Hematopoietic multipotent progenitor cell treated with erythropoietin and hydrocortisone succinate and interleukin-3 and kit ligand, for 15 days (in vitro differentiated cells): ENCODE measurements around the gene ITGB3.

Experiments
- DNase-seq: peaks from one replicate; pipeline ENCODE4 v3.0.0-alpha.2; 2015; ENCODE audit warnings: low spot score

Gene ITGB3

DNA sequence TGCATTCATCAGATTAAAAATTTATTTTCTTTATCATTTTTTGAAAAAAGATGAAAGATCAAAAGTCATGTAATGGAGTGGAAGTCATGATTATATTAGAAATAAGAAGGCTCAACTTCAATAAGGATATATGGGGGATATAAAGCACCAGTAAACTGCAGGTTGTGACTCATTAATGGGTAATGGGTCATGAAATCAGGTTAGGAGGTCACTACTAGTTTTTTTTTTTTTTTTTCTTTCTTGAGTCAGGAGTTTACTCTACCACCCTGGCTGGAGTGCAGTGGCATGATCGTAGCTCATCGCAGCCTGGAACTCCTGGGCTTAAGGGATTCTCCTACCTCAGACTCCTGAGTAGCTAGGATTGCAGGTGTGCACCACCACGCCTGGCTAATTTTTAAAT is 84.4 kb downstream of the ITGB3 start:
- no peak for DNase-seq

DNA sequence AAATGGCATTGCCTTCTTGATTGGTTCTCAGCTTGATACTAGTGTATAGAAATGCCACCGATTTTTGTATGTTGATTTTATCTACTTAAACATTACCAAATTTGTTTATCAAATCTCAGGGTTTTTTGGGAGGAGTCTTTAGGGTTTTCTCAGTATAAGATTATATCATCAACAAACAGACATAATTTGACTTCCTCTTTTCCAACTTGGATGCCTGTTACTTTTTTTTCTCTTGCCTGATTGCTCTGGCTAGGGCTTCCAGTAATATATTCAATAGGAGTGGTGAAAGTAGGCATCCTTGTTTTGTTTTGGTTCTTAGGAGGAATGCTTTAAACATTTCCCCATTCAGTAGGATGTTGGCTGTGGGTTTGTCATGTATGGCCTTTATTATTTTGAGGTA is 99.2 kb downstream of the ITGB3 start:
- DNase-seq: no peak

DNA sequence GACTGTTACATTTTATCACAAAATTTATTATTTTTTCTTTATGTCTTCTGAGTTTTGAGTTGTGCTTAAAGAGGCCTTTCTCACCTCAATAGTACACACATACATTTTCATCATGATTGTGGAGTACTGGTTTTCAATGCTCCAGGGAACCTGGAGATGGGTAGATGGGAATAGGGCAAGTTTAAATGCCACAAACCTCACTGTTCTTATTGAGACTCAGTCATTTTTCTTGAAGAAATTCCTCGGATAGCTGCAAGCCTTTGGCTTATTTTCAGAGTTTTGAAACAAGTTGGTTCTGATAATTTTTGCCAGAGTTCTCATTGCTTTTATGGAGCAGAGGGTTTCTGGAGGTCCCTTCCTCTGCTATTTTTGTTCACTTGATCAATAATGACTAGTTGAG is 105.0 kb downstream of the ITGB3 start:
- DNase-seq: no peak
